Choroid plexus epithelial cell (primary cell): ENCODE measurements around the gene AHCYL1.
A peak's percentile ranks its signal among the peaks of the same experiment; 100 is the strongest.

ENCODE experiments used
- DNase-seq: peaks from one replicate; pipeline ENCODE4 v3.0.0-alpha.2; 2010; ENCODE audit warnings: low read depth
- H3K4me3 ChIP-seq: 2 replicates; pipeline ENCODE4 v1.5.1; 2011; ENCODE audit warnings: low read depth, mild to moderate bottlenecking, control low read depth, low read length, moderate library complexity
- CTCF ChIP-seq: conservative IDR thresholded peaks from 2 replicates; pipeline ENCODE4 v1.5.1; 2011; ENCODE audit warnings: low read depth, mild to moderate bottlenecking, control low read depth, inconsistent platforms, low read length, moderate library complexity

The AHCYL1 gene

GRCh38 chr1:109974191-109974590 is 10.4 kb upstream of the AHCYL1 start:
- peak; percentile 48 for DNase-seq
- no peak overlapping the region for H3K4me3 ChIP-seq
- no peak for TF ChIP-seq CTCF

- no peak overlapping the region for H3K4me3 ChIP-seq
- DNase-seq = peak; percentile 91
- no peak for TF ChIP-seq CTCF
Measured at GRCh38 chr1:109975718-109976117, 8.8 kb upstream of the AHCYL1 start.

GRCh38 chr1:109976762-109977161 is 7.8 kb upstream of the AHCYL1 start:
- no peak overlapping the region for H3K4me3 ChIP-seq
- no peak for TF ChIP-seq CTCF
- no peak for DNase-seq

- no peak for TF ChIP-seq CTCF
- no peak overlapping the region for H3K4me3 ChIP-seq
- no peak for DNase-seq
Measured at GRCh38 chr1:109977225-109977624, 7.3 kb upstream of the AHCYL1 start.

- DNase-seq = no peak
Measured at GRCh38 chr1:109977657-109978378, 6.7 kb upstream of the AHCYL1 start.

GRCh38 chr1:109978761-109979488 is 5.6 kb upstream of the AHCYL1 start:
- H3K4me3 ChIP-seq = no peak overlapping the region
- peak; percentile 39 for DNase-seq
- no peak for TF ChIP-seq CTCF

More at GRCh38 chr1:109977657-109978378, 6.7 kb upstream of the AHCYL1 start:
- no peak for TF ChIP-seq CTCF
- H3K4me3 ChIP-seq = no peak overlapping the region
